Right atrium auricular region (tissue), 2 donors: ENCODE results near the gene PRPF40B. TPM values are rescaled to one million over a fixed set of nuclear protein-coding genes. Genes with fewer than 3 reads are reported as not detected.

Source experiments
- DNase-seq: peaks from one replicate; pipeline ENCODE4 v3.0.0-alpha.2; 2019; ENCODE audit warnings: low spot score
- H3K27ac ChIP-seq, 2 donors: fragments of 200-600 bp; sonication (generic); 1 replicate in 1 of 2; 2 replicates in 1 of 2; pipeline ENCODE4 v1.5.1; 2016 to 2019
- H3K27me3 ChIP-seq, 2 donors: fragments of 200-600 bp; sonication (generic); one replicate each; pipeline versions ENCODE4 v1.5.1 to v1.6.0; 2017 to 2019
- H3K36me3 ChIP-seq: fragments of 200-600 bp; sonication (generic); one replicate; pipeline ENCODE4 v1.5.1; 2016
- H3K4me1 ChIP-seq, 2 donors: fragments of 200-600 bp; sonication (generic); one replicate each; pipeline versions ENCODE4 v1.5.1 to v1.6.0; 2017 to 2019
- H3K4me3 ChIP-seq, 2 donors: fragments of 200-600 bp; sonication (generic); 1 replicate in 1 of 2; 2 replicates in 1 of 2; pipeline ENCODE4 v1.5.1; 2017 to 2019; ENCODE audit warnings: mild to moderate bottlenecking in 1 of 2, moderate library complexity in 1 of 2
- H3K9me3 ChIP-seq, 2 donors: fragments of 200-600 bp; sonication (generic); one replicate each; pipeline ENCODE4 v1.5.1; 2019
- CTCF ChIP-seq, 2 donors: fragments of 200-600 bp; sonication (generic); IDR thresholded peaks; one replicate each; pipeline ENCODE4 v1.5.1; 2019; ENCODE audit warnings: antibody characterized with exemption in 2 of 2
- total RNA-seq, 2 donors: library from RNA; depleted of rRNA; stranded (reverse); fragments of >200 nt; gene quantifications; one replicate each; pipeline ENCODE4 v1.1.0, GENCODE V29; 2016

Gene PRPF40B
- total RNA-seq, 2 donors from 2014 or later, result 14.9 to 16.0 TPM

GRCh38 chr12:49648712-49649003 is 25.3 kb downstream of the PRPF40B start:
- Histone ChIP-seq H3K4me1 (peaks cover 0 to 47% of the 10 kb centered on the region in 2 donors), H3K27me3 (no peaks in the 10 kb centered on the region), H3K9me3 (no peaks in the 10 kb centered on the region), H3K4me3 (no peak overlapping the region), H3K36me3 (peaks cover 71% of the 10 kb centered on the region), H3K27ac (peak overlapping the region; percentile 26 to 60)
- DNase-seq, result no peak
- no peak for TF ChIP-seq CTCF (IDR thresholded peaks at IDR 0.05)

- H3K36me3 ChIP-seq, result peaks cover 69% of the 10 kb centered on the region
- no peak for TF ChIP-seq CTCF (IDR thresholded peaks at IDR 0.05)
Measured at GRCh38 chr12:49649445-49649844, 26.1 kb downstream of the PRPF40B start.

GRCh38 chr12:49649892-49650291 is 26.5 kb downstream of the PRPF40B start:
- TF ChIP-seq CTCF (IDR thresholded peaks at IDR 0.05), result no peak
- Histone ChIP-seq H3K4me3 (no peak overlapping the region), H3K9me3 (no peaks in the 10 kb centered on the region), H3K4me1 (peaks cover 0 to 43% of the 10 kb centered on the region in 2 donors), H3K27ac (no peak overlapping the region), H3K36me3 (peaks cover 69% of the 10 kb centered on the region), H3K27me3 (no peaks in the 10 kb centered on the region)
- no peak for DNase-seq

More at GRCh38 chr12:49649445-49649844, 26.1 kb downstream of the PRPF40B start:
- no peak overlapping the region for H3K4me3 ChIP-seq
- no peaks in the 10 kb centered on the region for H3K9me3 ChIP-seq
- no peaks in the 10 kb centered on the region for H3K27me3 ChIP-seq
- peaks cover 0 to 43% of the 10 kb centered on the region in 2 donors for H3K4me1 ChIP-seq
- DNase-seq, result no peak
- no peak overlapping the region for H3K27ac ChIP-seq

- Histone ChIP-seq H3K4me1 (peaks cover 0 to 46% of the 10 kb centered on the region in 2 donors), H3K27ac (no peak overlapping the region), H3K9me3 (no peaks in the 10 kb centered on the region), H3K27me3 (no peaks in the 10 kb centered on the region), H3K36me3 (peaks cover 54% of the 10 kb centered on the region), H3K4me3 (no peak overlapping the region)
- no peak for TF ChIP-seq CTCF (IDR thresholded peaks at IDR 0.05)
- no peak for DNase-seq
Measured at GRCh38 chr12:49651855-49652254, 28.5 kb downstream of the PRPF40B start.

- Histone ChIP-seq H3K4me1 (peaks cover 0 to 42% of the 10 kb centered on the region in 2 donors), H3K9me3 (no peaks in the 10 kb centered on the region), H3K36me3 (peaks cover 56% of the 10 kb centered on the region), H3K4me3 (no peak overlapping the region), H3K27me3 (no peaks in the 10 kb centered on the region), H3K27ac (no peak overlapping the region)
- DNase-seq, result no peak
- TF ChIP-seq CTCF (IDR thresholded peaks at IDR 0.05), result no peak
Measured at GRCh38 chr12:49652921-49653520, 29.7 kb downstream of the PRPF40B start.

- no peaks in the 10 kb centered on the region for H3K9me3 ChIP-seq
- no peak overlapping the region for H3K4me3 ChIP-seq
- no peaks in the 10 kb centered on the region for H3K27me3 ChIP-seq
- H3K36me3 ChIP-seq, result peaks cover 55% of the 10 kb centered on the region
- DNase-seq, result no peak
- TF ChIP-seq CTCF (IDR thresholded peaks at IDR 0.05), result no peak
- H3K27ac ChIP-seq, result peak overlapping the region in 1 of 2 donors; percentile 13
- peaks cover 0 to 44% of the 10 kb centered on the region in 2 donors for H3K4me1 ChIP-seq
Measured at GRCh38 chr12:49654715-49655114, 31.4 kb downstream of the PRPF40B start.
